Measurements from ENCODE around the gene IL10RB. TPM values are rescaled to one million over a fixed set of nuclear protein-coding genes. Genes with fewer than 3 reads are reported as not detected.
"Not testable (repeated sequence)": the region's sequence is repeated elsewhere in the genome, so short reads cannot be mapped to it uniquely, and the experiment has no call there.

Gene IL10RB
- 25.5 TPM for total RNA-seq

GRCh38 chr21:33266050-33266788 is at the start of gene IL10RB:
Gene IL10RB (plus strand): TSS chr21:33266367. CDS start chr21:33266466, 99 bp downstream.
- peak; percentile 93 for ATAC-seq
- intact Hi-C loops (cut with DNase I), result no loop called here

GRCh38 chr21:33217138-33217520 is 49.0 kb upstream of the IL10RB start:
- ATAC-seq (no peak), DNase-seq (ENCODE audit: low spot score) (no peak)
- intact Hi-C loops (cut with DNase I), result no loop called here

More at GRCh38 chr21:33266050-33266788, at the start of gene IL10RB:
- DNase-seq (ENCODE audit: low spot score), result peak; percentile 85

GRCh38 chr21:33219300-33219699 is 46.9 kb upstream of the IL10RB start:
- DNase-seq (ENCODE audit: low spot score) (no peak), ATAC-seq (no peak)
- intact Hi-C loops (cut with DNase I), result no loop called here

GRCh38 chr21:33219954-33220353 is 46.2 kb upstream of the IL10RB start:
- no peak for DNase-seq (ENCODE audit: low spot score)
- intact Hi-C loops (cut with DNase I), result no loop called here

GRCh38 chr21:33225376-33225775 is 40.8 kb upstream of the IL10RB start:
- ATAC-seq; intact Hi-C loops (cut with DNase I); DNase-seq (ENCODE audit: low spot score): not testable (repeated sequence)

More at GRCh38 chr21:33219954-33220353, 46.2 kb upstream of the IL10RB start:
- no peak for ATAC-seq

GRCh38 chr21:33228455-33228854 is 37.7 kb upstream of the IL10RB start:
- intact Hi-C loops (cut with DNase I), result no loop called here
- ATAC-seq, result no peak
- DNase-seq (ENCODE audit: low spot score), result no peak

GRCh38 chr21:33229099-33229783 is 36.9 kb upstream of the IL10RB start:
- intact Hi-C loops (cut with DNase I), result no loop called here
- ATAC-seq, result peak; percentile 12
- DNase-seq (ENCODE audit: low spot score), result no peak

- DNase-seq (ENCODE audit: low spot score) (peak; percentile 88), ATAC-seq (peak; percentile 87)
- intact Hi-C loops (cut with DNase I), result no loop called here
These were observed 36.2 kb upstream of the IL10RB start, which contains the start of gene IFNAR2 for GRCh38 chr21:33229784-33230544. Gene IFNAR2 (plus strand): TSS chr21:33229938. CDS start chr21:33241923, 11,985 bp downstream.

GRCh38 chr21:33230545-33231324 is 35.4 kb upstream of the IL10RB start:
- intact Hi-C loops (cut with DNase I), result no loop called here
- ATAC-seq (peak; percentile 68), DNase-seq (ENCODE audit: low spot score) (peak; percentile 76)

GRCh38 chr21:33231526-33231925 is 34.6 kb upstream of the IL10RB start:
- DNase-seq (ENCODE audit: low spot score), result no peak
- ATAC-seq, result no peak
- intact Hi-C loops (cut with DNase I), result no loop called here

- ATAC-seq, result no peak
- intact Hi-C loops (cut with DNase I), result no loop called here
These were observed 33.7 kb upstream of the IL10RB start for GRCh38 chr21:33232291-33233034.

GRCh38 chr21:33234635-33235520 is 31.3 kb upstream of the IL10RB start:
- DNase-seq (ENCODE audit: low spot score) (no peak), ATAC-seq (no peak)
- intact Hi-C loops (cut with DNase I), result no loop called here

More at GRCh38 chr21:33232291-33233034, 33.7 kb upstream of the IL10RB start:
- DNase-seq (ENCODE audit: low spot score), result no peak

GRCh38 chr21:33236013-33236686 is 30.0 kb upstream of the IL10RB start:
- no peak for DNase-seq (ENCODE audit: low spot score)
- intact Hi-C loops (cut with DNase I), result no loop called here

GRCh38 chr21:33236766-33237165 is 29.4 kb upstream of the IL10RB start:
- DNase-seq (ENCODE audit: low spot score), result no peak
- ATAC-seq, result no peak
- intact Hi-C loops (cut with DNase I), result no loop called here

More at GRCh38 chr21:33236013-33236686, 30.0 kb upstream of the IL10RB start:
- no peak for ATAC-seq

GRCh38 chr21:33237486-33237885 is 28.7 kb upstream of the IL10RB start:
- ATAC-seq (no peak), DNase-seq (ENCODE audit: low spot score) (no peak)
- intact Hi-C loops (cut with DNase I), result no loop called here

- ATAC-seq (no peak), DNase-seq (ENCODE audit: low spot score) (no peak)
- intact Hi-C loops (cut with DNase I), result no loop called here
These were observed 28.0 kb upstream of the IL10RB start for GRCh38 chr21:33238146-33238545.
